HG03520 (cell line): ENCODE results near the gene FGF21.

ENCODE experiments used
- ATAC-seq: cut with Tn5 transposase; IDR thresholded peaks from one replicate; pipeline ENCODE4 v1.9.1; 2021; ENCODE audit warnings: mild to moderate bottlenecking, moderate library complexity; ENCODE audit not compliant: unreplicated experiment

FGF21 gene

DNA sequence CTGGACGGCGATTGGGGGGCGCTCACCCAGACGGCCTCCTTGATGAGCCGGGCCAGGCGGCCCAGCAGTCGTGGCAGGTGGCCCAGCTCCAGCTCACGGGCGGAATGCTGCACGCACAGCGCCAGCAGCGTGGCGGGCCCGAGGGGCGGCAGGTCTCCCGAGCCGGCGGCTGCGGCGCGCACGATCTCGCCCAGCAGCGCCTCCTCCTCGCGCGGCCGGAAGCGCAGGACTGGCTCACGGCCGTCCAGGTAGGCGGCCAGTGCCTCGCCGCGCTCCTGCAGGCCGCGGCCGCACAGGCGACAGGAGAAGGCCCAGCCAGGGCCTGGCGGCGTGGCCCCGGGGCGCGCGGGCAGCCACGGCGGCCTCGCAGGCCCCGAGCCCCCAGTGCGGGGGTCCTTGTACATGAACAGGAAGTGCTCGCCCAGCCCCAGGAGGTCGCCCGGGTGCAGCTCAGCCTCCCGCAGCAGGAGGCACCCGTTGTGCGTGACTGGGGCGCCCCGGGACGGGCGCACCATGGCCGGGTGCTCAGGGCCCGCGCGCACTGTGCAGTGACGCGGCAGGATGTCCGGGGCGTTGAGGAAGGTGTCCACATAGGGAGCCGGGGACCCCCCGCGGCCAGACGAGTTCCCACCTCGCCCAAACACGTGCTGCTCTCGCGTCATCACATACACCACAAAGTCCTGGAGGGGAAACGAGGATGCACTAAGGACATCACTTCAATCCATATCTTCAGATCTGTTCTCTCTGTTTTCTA is 26.2 kb upstream of the FGF21 start:
- no peak for ATAC-seq

DNA sequence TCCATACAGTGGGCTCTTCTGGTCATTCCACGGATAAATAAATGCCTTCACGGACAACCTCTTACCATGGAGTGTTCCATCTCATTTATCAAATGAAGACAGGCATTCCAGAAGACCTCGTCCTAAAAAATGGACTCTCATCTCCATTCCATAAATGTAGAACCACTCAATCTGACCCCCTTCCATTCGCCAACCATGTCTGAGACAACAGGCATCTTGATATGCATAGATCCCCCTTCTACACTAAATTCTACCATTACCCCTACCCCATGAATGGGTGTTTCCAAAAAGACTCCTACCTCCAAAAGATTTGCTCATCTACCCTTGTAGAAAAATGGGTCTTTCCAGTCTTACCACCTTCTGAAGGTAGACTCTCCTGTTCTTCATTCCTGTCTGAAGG is 23.9 kb upstream of the FGF21 start:
- ATAC-seq = no peak

DNA sequence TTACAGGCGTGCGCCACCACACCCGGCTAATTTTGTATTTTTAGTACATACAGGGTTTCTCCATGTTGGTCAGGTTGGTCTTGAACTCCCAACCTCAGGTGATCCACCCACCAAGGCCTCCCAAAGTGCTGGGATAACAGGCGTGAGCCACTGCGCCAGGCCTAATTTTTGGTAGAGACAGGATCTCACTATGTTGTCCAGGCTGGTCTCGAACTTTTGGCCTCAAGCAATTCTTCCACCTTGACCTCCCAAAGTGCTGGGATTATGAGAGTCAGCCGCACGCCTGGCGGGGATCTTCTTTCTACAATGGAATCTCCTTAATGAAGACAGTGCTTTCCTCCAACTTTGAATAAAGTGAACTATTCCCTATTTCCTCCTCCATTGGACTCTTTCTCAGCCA is 20.7 kb upstream of the FGF21 start:
- ATAC-seq = no peak

DNA sequence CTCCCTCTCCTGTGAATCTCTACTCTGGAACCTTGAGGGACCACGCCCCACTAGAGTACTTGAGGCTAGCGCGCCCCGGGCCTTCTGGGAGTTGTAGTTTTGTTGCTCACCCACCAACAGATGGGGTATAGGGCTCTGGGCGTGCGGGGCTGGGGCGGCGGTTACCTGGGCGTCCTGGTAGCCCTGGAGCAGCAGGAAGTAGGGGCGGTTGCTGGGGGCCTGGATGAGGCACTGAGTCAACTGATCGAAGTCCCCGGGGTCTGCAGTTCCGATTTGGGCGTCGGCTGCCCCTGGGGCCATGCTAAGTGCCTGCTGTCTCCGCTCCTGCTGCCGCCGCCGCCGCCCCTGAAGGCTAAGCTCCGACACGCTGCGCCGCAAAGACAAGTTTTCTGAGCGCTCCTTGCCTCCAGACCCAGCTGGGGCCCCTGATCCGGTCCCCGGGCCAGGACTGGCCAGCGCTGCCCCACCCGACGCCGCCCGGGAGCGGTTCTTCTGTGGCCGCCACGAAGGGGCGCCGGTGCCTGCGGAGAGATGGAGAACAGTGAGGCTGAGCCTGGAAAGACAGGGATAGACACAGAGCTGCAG is 20.2 kb upstream of the FGF21 start:
- no peak for ATAC-seq

DNA sequence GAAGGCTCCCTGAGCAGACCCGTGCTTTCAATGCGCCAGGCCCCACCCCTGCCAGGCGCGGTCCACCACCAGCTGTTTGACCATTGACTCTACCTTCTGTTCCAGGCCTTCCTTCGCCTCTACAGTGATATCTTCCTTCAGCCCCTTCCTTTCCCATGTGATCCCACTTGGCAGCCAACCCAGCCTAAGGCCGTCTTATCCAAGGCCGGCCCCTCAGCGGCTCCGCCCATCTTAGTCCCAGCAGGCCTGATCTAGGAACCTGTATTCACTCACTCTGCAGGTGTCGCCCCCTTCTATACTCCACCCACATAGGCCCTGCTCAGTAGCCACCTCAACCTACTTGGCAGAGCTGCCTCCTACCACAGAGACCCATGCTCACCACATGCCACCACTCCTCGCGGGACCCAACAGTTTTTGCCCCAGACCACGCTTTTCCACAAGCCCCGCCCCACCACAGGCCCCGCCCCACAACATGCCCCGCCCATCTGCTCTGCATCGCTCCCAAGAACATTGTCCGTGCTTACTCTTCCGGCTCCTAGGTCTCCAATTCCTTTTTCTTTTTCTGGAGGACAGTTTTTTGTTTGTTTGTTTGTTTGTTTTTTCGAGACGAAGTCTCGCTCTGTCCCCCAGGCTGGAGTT is 17.8 kb upstream of the FGF21 start:
- no peak for ATAC-seq

DNA sequence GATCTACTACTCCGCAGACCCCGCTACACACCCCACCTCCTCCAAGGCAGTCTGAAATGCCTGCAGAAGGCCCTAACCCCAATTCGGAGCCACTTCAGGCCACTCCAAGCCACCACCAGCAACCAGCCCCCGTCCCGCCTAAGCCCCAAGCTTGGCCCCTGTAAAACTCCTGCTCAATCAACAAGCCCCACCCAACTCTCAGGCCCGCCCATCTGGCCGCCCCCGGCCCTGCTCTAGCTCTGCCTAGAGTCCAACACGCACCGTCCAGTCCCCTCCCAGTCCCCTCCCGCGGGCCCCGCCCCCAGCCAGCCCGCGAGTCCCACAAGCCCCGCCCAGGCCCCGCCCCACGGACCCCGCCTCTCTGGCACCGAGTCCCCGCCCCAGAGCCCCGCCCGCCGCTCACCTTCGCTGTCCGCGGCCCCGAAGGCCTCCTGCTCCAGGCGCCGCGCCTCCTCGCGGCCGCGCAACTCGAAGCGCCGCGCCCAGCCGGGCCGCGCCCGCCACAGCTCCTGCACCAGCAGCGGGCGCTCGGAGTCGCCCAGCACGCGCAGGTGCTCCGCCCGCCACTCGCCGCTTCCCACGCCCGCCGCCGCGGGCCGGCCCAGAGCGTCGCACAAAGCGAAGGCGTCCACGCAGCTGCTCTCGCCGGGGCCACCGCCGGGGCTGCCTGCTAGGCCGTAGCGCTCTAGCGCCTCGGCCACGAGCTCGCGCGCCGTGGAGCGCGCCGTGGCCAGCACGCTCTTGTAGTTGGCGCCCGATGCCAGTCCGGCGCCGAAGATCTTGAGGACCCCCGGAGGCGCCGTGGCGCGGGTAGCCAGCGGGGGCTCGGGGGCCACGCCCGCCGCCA is 16.5 kb upstream of the FGF21 start:
- ATAC-seq = peak; percentile 86

DNA sequence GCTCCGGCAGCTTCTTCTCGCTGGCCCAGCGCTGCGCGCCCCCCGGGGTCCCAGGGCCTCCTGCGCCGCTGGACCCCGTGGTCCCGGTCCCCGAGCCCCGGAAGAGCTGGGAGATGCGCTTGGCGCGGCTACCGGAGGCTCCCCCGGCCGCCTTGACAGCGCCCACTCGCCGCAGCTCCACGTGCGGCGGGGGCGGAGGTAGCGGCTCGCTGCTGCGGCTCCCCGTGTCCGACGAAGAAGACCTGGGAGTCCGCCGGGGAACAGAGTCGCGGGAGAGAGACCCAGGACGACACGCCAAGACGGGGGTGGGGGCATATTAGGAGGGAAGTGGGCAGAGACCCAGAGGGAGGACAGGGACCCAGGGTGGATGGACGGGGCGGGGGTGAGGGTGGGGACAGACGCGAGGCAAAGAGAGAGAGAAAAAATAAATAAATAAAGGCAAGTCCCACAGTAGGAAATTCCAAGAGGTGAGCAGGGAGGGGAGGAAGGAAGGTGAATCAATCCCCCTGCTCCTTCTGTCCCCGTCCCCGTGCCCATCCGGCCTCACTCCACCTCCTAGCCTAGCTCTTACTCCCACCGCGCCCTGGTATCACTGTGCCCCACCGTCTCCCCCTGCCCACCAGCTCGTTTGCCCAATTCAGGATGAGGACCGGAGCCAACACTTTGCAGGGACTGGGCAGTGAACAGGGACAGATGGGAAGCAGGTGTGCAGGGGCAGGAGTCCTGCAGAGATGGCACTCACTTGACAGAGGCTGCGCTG is 15.7 kb upstream of the FGF21 start:
- ATAC-seq = no peak

DNA sequence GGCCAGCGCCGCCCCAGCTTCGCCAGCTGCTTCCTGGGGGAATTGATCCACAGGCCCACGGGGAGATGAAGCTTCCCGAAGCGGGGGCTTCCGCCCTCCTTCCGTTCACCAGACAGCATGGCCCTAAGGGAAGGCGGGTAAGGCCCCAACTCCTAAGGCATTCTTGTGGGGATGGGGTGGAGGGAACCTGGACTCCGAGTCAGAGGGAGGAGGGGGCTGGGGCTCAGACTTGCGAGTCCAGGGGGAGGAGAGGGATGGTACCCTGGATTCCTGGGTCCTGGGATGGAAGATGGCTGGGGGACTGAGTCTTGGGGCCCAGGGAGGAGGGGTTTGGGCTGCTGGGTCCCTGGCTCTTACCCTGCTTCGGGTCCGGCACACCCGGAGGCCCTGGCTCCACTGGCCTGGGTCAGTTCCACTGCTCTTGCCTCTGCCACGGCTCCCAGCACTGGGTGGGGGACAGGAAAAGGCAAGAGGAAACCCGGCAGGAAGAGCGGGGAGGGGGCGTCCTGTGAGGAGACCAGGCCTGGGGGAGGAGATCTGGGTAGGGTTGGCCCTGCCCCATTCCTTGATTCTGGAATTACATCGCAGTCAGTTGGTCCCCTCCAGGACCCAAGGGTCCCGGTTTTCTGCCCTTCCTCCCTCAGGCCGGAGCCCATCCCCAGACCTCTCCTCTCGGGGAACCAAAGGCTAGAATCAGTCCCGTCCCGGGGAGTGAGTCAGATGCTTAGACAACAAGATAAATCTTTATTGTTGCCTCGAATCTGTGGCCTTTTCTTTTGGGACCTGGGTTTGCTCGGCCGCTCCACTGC is 15.0 kb upstream of the FGF21 start, which contains the start of gene RASIP1:
Gene RASIP1, minus strand, starts transcription at position 447 of the 809 bp plus-strand sequence. Its CDS starts 328 bp downstream, at position 119.
- ATAC-seq = no peak

DNA sequence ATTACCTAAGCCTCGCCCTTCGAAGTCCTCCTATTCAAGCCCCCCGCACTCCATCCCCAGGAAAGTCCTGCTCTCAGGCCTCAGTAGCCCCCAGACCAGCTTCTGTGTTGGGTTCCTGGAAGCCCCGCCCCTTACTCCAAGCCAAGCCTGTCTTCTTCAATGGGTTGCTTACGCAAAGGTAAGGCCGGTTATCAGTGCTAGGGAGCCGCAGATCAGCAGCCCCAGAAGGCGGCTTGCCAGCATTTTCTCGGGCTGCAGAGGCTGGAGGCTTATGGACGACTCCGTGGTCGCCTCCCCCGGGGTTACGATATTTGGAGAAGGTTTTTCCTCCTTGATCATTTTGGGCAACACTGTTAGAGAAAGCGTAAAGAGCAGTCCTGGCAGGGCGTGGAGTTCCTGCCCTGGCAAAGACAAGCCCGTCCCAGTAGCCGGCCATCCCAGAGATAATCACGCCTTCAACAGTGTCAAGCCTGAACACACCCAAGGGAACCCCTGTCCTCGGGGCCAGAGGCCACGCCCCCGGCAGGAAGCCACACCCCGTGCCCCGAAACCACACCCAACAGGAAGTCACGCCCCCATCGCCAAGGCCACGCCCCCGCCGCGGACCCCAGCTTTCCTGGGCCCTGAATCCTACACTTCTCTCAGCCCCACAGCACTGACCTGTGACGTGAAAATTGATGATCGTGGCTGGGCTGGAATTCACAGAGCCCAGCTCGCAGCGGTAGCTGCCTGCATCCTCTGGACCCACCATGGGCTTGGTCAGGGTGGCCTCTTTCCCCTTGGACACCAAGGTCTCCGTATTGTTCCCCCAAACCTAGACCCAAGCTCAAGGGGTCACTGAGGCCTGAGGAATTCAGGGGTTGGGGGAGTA is 14.0 kb upstream of the FGF21 start:
- ATAC-seq = no peak

DNA sequence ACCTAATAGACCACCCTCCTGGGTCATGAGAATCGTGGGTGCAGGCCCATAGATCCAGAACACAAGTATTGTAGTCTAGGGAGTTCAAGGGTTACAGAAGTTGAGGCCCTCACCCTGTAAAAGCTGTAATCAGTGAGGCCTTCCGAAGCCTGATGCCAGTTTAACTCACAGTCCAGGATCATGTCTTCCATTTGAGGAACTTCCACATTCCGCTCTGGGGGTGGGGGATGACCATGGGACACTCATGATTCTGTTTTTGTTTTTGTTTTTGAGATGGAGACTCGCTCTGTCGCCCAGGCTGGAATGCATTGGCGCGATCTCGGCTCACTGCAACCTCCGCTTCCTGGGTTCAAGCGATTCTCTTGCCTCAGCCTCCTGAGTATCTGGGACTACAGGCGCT is 13.2 kb upstream of the FGF21 start:
- no peak for ATAC-seq

DNA sequence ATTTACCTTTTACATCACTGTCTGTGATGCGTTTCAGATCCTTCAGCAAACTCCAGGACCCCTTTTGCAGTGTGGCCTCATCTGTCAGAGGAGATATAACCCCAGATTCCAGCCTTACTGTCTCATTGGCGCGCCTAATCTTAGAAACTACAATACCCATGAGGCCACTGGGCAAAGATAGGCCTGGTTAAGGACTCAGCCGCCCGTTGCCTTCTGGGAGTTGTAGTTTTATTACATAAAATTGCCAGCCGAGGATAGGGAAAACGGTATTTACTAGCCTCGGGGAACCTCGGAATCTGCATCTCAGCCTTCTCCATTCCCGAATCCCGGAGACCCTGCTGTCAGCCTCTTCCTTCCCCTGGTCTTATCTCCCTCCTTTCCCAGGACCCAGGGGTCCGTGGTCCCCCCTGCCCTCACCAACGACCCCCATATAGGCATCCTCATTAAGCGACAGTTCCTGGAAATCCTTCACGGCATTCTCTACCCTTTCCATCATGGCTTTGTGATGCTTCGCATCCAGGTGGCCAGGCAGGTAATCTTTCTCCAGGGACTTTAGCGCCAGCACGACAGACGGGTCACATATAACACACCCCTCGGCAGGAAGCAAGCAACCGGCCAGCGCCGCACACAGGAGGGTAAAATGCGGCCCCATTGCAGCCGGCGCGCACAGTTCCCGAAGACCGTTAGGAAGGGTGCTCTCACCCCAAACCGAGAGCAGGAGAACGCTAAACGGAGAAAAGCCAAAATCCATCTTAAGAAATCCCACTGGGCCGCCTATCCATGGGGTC is 9.9 kb upstream of the FGF21 start:
- ATAC-seq = no peak

DNA sequence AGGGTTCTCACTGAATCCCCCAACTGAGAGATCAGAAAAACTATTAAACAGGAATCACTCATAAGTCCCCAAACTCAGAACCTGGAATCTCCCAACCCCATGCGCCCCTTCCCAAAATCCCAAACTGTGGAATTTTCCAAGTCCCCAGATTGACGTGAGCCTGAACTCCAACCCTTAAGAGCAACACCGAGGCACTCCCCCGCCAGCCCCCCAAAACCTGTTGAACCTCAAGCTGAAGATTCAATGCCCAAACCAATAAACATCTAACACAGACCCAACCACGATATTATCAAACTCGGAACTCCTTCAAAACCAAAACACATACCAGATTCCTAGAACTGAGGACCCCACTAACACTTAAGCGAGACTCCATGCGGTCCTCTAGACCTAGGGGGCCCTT is 9.2 kb upstream of the FGF21 start:
- no peak for ATAC-seq

DNA sequence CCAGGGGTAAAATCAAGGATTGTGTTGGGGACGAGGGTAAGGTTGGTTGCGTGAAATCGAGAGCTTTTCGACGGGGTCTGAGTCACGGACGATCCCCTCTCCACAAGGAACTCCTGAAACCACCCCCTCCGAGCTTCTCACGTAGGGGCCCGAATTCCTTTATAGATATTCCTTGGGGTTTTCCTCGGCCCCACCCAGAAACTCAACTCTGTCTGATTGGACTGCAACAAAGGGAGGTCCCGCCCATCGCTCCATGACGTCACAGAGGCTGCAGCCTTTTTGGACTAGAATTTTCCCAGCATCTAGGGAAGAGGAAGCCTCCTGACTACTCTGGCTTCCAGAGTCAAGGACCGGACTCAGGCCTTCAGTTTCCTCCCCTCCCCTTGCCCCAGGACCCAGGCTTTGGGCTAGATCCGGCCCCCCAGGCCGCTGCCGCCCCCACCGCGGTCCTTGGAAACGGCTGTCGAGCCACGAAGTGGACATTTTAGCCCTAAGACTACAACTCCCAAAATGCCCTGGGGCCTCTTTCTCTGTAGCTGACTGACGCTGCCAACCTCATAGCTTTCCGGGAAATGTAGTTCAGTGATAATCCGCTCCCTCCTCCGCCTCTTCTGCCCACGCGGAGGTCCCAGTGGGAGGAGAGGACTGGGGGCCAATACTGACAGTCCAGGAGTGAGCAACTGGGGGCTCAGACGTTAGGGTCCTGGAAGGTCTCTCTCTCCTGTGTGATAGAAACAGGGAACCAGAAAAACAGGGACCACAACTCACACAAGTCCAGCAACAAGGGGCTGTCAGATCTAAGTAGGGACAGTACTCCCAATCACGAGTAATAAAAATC is 8.4 kb upstream of the FGF21 start, which contains the start of gene IZUMO1:
Gene IZUMO1, minus strand, starts transcription at position 172 of the 838 bp plus-strand sequence. CDS start 1,050 bp downstream, outside the sequence.
- no peak for ATAC-seq

DNA sequence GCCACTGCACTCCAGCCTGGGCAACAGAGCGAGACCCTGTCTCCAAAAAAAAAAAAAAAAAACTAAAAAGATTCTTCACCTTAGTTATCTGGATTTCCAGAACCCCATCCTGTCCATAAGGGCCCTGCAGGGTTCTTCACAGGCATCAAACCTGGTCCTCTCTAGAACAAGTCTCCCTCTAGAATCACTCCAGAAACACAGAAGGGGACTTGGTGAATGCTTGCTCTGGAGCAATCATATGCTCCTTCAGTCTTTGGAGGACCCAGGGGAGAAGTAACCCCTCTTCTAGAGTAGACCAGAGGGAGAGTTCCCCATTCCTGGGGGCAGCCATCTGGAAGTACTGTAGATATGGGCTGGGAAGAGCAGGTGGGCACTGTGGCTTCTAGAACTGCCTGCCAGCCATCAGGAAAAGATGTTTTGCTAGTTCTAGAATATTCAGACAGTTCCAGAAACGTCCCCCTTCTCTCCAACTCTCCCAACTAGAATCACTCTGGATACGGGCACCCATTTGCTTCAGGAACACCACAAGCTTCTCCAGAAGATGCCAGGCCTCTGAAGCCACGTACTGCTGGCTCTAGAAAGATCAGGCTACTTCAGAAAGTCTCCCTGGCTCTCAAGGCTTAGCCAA is 5.6 kb upstream of the FGF21 start:
- no peak for ATAC-seq

DNA sequence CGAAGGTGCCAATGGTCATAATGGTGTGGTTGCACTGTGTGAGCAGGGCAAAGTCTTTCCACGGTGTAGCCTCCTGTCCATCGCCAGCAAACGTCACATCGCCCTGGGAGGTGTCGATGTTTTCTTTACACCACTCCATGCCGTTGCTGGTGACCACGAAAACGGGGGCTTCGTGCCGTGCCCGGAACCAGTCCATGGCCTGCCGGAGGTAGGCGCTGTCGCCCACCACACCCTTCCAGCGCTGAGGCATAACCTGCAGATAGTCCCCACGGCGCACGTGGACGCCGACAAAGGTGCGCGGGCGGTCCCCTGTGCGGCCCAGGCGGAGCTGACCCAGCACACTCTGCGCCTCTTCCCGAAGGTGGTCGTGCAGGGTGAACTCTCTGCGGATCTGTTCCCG is 5.0 kb upstream of the FGF21 start:
- no peak for ATAC-seq

DNA sequence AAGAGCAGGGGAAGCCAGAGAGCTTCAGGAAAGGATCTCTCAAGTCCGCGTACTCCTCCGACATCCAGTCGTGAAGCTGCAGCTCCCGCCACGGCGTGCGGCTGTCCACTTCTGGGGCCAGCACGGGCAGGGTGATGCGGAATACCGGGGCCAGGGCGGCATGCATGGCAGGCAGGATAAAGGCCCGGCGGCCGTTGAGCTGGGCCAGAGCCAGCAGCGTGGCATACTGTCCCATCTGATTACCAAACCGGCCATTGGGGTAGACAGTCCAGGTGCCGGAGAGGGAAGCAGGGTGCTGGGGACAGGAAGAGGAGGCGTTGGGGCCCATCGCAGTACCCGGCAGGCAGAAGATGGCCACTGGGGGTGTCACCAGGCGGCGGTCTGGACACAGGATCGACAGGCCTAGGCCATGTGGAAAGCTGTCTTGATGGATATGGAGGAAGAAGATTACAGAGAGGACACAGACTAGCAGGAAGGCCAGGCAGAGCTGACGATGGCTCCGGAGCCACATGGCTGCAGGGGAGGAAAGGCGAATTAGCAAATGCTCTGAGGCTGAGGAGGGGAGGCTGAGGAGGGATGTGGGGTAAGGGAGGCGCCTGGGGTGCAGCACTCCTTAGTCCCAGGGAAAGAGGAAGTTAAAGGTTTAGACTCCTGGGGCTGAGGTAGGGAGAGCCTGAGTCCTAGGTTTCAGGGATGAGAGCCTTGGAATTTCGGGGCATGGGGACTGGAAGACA is 4.4 kb upstream of the FGF21 start:
- no peak for ATAC-seq
